AG04449 (cell line): Measurements from ENCODE around the gene SCYGR2.
"Not testable (repeated sequence)": the region's sequence is repeated elsewhere in the genome, so short reads cannot be mapped to it uniquely, and the experiment has no call there.

Experiments used
- CTCF ChIA-PET: fragments of 350-600 bp; formaldehyde crosslinking; extraction: SDS; loops from one replicate; lab custom pipeline; 2021; ENCODE audit warnings: antibody characterized with exemption; lab: Yijun Ruan, JAX
- POLR2A ChIA-PET: fragments of 400-600, 350-600 bp; formaldehyde crosslinking; extraction: SDS; loops from one replicate; lab custom pipeline; 2020; ENCODE audit warnings: antibody characterized with exemption, inconsistent platforms; lab: Yijun Ruan, JAX
- DNase-seq: peaks from one replicate; pipeline ENCODE4 v3.0.0-alpha.2; 2010; ENCODE audit warnings: low read depth, low spot score
- H3K4me3 ChIP-seq: 2 replicates; pipeline ENCODE4 v1.5.1; 2011; ENCODE audit warnings: low read depth, mild to moderate bottlenecking, control low read depth, low read length
- CTCF ChIP-seq: IDR thresholded peaks from one replicate; pipeline ENCODE4 v1.5.1; 2011; ENCODE audit warnings: mild to moderate bottlenecking, moderate library complexity, low read length, control low read depth, inconsistent platforms; ENCODE audit not compliant: insufficient read depth; ENCODE audit errors: missing control alignments

The SCYGR2 gene, protein sequence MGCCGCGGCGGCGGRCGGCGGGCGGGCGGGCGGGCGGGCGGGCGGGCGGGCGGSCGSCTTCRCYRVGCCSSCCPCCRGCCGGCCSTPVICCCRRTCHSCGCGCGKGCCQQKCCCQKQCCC

DNA sequence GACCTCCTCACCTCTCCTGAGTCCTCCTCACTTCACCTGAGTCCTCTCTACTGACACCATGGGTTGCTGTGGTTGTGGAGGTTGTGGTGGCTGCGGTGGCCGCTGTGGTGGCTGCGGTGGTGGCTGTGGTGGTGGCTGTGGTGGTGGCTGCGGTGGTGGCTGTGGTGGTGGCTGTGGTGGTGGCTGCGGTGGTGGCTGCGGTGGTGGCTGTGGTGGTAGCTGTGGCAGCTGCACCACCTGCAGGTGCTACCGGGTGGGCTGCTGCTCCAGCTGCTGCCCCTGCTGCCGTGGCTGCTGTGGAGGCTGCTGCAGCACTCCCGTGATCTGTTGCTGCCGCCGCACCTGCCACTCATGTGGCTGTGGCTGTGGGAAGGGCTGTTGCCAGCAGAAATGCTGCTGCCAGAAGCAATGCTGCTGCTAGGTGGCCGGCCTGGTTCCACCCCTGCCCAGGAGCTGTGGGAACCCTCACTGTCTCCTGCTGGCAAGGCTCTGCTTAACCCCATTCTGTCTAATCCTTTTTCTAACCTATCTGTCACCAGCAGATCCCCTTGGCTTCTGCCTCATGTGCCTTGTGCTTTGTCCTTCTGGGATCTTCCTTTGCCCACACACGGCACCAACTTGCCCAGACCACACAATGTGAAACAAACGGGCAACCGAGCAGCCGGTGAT is at the start of gene SCYGR2:
Gene SCYGR2 (plus strand): TSS at position 59 of the 669 bp plus-strand sequence. CDS start 0 bp downstream, at position 59.
- POLR2A ChIA-PET, H3K4me3 ChIP-seq, DNase-seq, CTCF ChIA-PET: not testable (repeated sequence)

- CTCF ChIA-PET = no interaction called here
- no peak for DNase-seq
- H3K4me3 ChIP-seq = no peak overlapping the region
- TF ChIP-seq CTCF = no peak
- POLR2A ChIA-PET = no interaction called here
These were observed 46.9 kb upstream of the SCYGR2 start for GRCh38 chr2:227551836-227552235.

DNA sequence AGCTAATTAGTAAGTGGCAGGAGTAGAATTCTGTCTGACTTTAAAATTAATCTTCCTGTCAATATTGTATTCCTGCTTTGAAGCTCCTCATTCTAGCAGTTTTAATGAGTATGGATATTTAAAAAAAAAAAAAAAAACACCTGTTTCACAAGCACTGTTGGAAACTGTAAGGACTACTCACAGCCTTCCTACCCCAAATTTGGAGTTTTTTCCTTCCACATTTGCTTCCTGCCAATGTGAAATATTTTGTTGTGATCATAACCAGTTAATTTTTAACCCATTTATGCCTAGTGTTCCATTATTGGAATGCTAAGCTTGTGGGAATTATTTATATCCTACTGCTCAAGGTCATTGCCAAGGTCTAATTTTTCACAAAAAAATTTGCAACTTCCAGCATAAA is 36.1 kb upstream of the SCYGR2 start:
- CTCF ChIA-PET = no interaction called here
- H3K4me3 ChIP-seq = no peak overlapping the region
- POLR2A ChIA-PET = no interaction called here
- no peak for DNase-seq
- TF ChIP-seq CTCF = no peak

- DNase-seq = no peak
- ChIA-PET CTCF (no interaction called here), POLR2A (no interaction called here)
- H3K4me3 ChIP-seq = no peak overlapping the region
- no peak for TF ChIP-seq CTCF
These were observed 33.6 kb upstream of the SCYGR2 start for GRCh38 chr2:227565080-227565479.

DNA sequence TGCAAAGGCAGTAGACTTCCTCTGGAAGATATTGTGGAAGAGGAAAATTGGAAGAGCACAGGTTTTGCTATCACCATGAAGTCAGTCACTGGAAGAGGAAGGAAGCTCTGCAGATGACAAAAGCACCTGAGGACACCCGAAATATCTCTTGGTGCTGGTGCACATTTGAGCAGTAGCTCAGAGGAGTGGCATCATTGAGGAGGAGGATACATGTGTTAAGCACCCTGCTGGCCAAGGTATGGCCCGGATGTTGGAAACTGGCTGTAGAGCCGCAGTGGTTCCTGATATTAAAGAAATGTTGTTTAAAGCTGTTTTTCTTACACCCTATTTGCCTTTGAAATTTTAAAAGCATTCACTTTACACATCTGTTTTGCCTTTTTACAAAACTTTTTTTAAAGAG is 32.7 kb upstream of the SCYGR2 start:
- POLR2A ChIA-PET = no interaction called here

DNA sequence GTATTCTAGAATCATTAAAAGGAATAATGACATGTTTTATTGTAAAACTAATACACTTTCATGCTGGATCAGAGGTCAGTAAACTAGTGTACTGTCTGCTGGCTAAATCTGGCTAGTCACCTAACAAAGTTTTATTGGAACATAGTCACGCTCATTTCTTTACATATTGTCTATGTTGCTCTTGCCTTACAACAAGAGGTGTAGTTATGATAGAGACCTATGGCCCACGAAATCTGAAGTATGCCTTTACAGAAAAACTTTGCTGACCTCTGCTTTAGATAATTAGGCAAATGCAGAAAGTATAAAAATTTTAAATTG is 29.9 kb upstream of the SCYGR2 start:
- no peak for DNase-seq
- CTCF ChIA-PET = no interaction called here
- POLR2A ChIA-PET = no interaction called here

More for the DNA sequence above, 32.7 kb upstream of the SCYGR2 start:
- H3K4me3 ChIP-seq = no peak overlapping the region
- CTCF ChIA-PET = no interaction called here
- TF ChIP-seq CTCF = no peak
- DNase-seq = no peak

More for the DNA sequence above, 29.9 kb upstream of the SCYGR2 start:
- H3K4me3 ChIP-seq = no peak overlapping the region
- no peak for TF ChIP-seq CTCF
